Right ventricle myocardium inferior (tissue), 1 donor: ENCODE results near the gene DNLZ. TPM values are rescaled to one million over a fixed set of nuclear protein-coding genes. Genes with fewer than 3 reads are reported as not detected.
A peak's percentile ranks its signal among the peaks of the same experiment; 100 is the strongest.
"Not testable (repeated sequence)": the region's sequence is repeated elsewhere in the genome, so short reads cannot be mapped to it uniquely, and the experiment has no call there.

Experiments
- ATAC-seq: fragments of 200-7000 bp; cut with Tn5 transposase; one replicate; pipeline ENCODE4 v1.9.1; 2020; ENCODE audit warnings: mild to moderate bottlenecking, moderate library complexity
- DNase-seq: peaks from one replicate; pipeline ENCODE4 v3.0.0; 2021; ENCODE audit errors: missing footprints
- intact Hi-C: fragments of 100-400 bp; cut with DNase I; formaldehyde crosslinking; loops from one replicate; pipeline ENCODE4 v1.11.0; 2022
- total RNA-seq: library from RNA; stranded (reverse); fragmentation: NEBNext Ultra II Directional; extraction: Animal tissue kit (Norgen Biotek cat#: 25700); gene quantifications from one replicate; pipeline ENCODE4 v1.2.1, GENCODE V29; 2021
- donor health status: DM: no; HTN: yes; CAD: no; lungs with severe emphysema.

DNLZ gene
- total RNA-seq, 1 donor from 2014 or later: 40.6 TPM

GRCh38 chr9:136328011-136328621 is 35.4 kb downstream of the DNLZ start:
- DNase-seq (no peak), ATAC-seq (no peak)
- intact Hi-C loops: no loop called here

- peak; percentile 85 for DNase-seq
- intact Hi-C loops: no loop called here
- ATAC-seq: peak; percentile 15
Measured at GRCh38 chr9:136327304-136327974, 36.1 kb downstream of the DNLZ start, which contains the start of gene GPSM1. GPSM1 (plus strand) TSS chr9:136327539; CDS start chr9:136327696, 157 bp downstream.

DNA sequence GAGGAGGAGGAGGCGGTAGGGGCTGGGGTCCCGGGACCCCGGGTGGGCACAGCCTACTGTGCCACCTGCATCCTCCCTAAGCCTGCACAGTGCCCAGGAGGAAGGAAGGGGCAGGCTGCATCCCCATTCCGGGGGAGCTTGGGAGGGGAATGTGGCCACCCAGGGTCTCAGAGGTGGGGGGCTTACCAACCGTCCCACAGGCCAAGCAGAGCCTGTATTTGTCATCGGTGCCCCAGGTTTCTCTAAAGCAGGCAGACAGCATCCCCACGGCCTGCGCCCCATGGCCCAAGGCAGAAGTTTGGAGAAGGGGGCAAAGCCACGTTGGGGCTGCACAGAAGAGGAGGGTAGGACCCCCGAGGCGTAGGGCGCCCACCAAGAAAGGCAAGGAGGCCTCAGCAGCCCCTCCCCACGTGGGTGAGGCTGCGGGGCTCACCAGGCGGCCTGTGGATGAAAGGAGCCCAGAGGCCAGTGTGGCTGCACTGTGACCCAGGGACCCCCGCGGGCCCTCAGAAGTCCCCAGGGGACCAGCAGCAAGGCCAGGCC is 36.7 kb downstream of the DNLZ start:
- intact Hi-C loops: no loop called here
- DNase-seq (no peak), ATAC-seq (no peak)

DNA sequence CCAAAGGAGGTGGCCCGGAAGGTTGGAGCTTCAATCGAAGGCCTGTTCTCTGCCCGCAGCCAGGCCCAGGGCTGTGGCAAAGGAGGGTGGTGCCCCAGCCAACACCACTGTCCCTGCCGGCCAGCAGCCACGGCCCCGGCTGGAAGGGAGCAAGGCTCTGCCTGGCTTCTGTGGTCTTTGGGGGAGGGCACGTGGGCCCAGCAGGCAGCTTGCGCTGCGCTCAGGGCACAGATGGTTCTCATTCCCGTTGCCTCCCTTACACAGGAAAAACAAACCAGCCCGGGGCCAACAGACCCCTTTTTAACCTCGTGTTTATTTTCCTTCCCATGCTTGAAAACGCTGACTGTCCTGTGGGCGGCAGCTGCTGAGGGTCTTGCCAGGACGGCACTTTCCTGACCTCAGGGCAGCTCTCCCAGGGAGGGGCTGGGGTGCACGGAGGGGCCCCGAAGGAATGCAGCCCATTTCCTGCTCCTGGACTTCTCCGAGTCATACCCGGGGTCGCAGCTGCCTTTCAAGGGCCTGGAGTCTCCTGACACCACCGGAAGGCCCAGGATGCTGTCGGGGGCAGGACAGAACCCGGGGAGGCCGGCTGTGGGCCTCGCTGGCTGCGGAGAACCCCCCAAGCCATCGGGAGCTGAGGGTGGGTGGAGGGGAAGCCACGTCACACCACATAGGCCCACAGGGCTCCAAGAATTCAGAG is 37.3 kb downstream of the DNLZ start:
- DNase-seq (no peak), ATAC-seq (no peak)
- intact Hi-C loops: no loop called here

GRCh38 chr9:136325358-136325757 is 38.2 kb downstream of the DNLZ start:
- DNase-seq (no peak), ATAC-seq (no peak)
- intact Hi-C loops: no loop called here

DNA sequence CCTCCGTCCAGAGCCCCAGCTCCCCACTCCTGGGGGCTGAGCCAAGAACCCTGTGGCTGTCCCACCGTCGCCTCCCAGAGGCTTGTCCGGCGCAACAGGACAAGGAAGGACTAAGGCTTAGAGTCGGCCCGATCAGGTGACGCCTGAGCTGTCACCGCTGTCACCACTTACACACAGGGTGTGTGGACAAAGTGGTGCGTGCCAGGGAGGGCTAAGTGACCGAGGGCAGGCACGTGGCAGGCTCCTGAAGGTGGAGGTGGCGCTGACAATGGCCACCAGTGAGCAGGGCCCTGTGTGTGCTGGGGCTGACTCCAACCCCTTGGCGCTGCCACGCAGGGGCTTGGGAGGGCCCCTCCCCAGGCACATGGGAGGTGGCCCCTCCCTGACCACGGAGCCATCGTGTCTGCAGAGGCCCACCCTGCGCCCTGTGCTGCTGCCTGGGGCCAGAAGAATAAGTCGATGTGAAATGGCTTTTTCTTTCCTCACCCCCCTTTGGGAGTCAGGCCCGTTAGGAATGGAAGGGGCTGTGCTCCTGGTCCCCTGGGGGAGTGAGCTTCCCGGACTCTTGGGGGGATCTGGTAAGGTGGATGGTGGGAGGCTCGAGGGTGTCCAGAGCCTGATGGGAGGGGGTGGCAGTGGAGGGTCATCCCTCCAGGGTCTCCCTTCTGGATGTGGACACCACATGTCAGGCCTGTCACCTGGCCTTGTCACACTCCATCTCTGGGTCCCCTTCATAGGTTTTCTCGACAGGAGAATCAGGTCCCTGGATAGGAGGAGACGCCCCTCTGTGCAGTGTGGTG is 38.8 kb downstream of the DNLZ start:
- intact Hi-C loops: no loop called here
- DNase-seq (no peak), ATAC-seq (peak; percentile 75)

DNA sequence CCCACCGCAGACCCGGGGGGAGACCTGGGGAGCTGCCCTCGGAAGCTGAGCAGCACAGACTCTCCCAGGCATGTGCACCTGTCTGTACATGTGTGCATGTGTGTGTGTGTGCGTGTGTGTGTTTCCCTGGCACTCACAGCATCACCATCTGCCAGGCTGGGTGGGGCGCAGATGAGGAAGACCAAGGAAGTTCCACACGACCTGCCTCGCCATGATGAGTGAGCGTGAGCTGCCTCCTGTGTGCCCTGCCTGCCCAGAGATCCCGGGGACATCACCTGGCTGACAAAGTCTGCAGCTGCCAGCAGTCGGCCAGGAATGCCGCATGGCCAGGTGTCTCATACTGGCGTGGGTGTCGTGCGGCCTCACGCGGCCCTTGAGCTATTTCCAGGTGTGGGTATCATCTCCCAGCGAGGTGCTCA is 40.2 kb downstream of the DNLZ start:
- DNase-seq (no peak), ATAC-seq (no peak)
- intact Hi-C loops: no loop called here

DNA sequence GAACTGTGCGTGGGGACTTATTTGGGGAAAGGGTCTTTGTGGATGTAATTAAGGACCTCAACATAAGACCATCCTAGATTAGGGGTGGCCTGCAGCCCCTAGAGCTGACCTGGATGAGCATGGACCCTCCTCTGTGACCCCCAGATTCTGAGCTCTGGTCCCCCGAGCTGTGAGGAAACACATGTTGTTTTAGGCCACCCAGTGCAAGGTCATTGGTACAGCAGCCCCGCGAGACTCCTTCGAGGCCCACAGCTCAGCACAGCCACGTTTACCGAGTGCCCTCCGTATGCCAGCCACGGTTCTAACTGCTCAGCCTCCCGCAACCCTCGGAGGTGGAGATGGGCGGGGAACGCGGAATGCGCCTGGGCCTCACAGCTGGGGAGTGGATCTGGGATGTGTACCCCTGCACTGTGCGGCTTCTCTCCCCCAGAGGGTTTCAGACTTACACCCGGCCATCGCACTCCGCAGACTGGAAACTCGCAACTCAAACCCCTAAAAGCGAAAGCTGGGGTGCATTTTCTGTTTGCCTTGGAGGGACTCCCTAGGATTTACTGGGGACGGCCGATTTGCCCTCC is 40.7 kb downstream of the DNLZ start:
- DNase-seq: no peak
- no peak for ATAC-seq
- intact Hi-C loops: no loop called here

- no peak for ATAC-seq
- intact Hi-C loops: no loop called here
- peak; percentile 22 for DNase-seq
Measured at GRCh38 chr9:136321561-136321960, 42.0 kb downstream of the DNLZ start.

- DNase-seq, intact Hi-C loops, ATAC-seq: not testable (repeated sequence)
Measured at GRCh38 chr9:136320972-136321371, 42.6 kb downstream of the DNLZ start.

DNA sequence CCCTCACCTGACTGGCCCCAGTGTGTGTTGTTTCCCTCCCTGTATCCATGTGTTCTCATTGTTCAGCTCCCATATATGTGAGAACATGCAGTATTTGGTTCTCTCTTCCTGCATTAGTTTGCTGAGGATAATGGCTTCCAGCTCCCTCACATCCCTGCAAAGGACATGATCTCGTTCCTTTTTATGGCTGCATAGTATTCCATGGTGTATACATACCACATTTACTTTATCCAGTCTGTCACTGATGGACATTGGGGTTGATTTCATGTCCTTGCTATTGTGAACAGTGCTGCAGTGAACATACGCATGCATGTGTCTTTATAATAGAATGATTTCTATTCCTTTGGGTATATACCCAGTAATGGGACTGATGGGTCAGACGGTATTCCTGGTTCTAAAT is 43.6 kb downstream of the DNLZ start:
- intact Hi-C loops, ATAC-seq, DNase-seq: not testable (repeated sequence)

DNA sequence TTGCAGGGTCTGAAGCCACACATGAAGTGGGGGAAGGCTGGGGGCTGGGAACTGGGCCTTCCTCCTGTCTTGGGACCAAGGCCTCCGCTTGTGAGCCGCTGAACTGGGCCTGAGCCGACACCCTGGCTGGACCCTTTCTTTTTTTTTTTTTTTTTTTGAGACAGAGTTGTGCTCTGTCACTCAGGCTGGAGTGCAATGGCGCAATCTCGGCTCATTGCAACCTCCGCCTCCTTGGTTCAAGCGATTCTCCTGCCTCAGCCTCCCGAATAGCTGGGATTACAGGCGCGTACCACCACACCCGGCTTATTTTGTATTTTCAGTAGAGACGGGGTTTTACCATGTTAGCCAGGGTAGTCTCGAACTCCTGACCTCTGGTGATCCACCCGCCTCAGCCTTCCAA is 44.3 kb downstream of the DNLZ start:
- ATAC-seq, intact Hi-C loops, DNase-seq: not testable (repeated sequence)

- DNase-seq: peak; percentile 56
- intact Hi-C loops: no loop called here
Measured at GRCh38 chr9:136318776-136319241, 44.7 kb downstream of the DNLZ start.

GRCh38 chr9:136318111-136318775 is 45.3 kb downstream of the DNLZ start:
- intact Hi-C loops: no loop called here
- ATAC-seq: no peak
- no peak for DNase-seq

More at GRCh38 chr9:136318776-136319241, 44.7 kb downstream of the DNLZ start:
- no peak for ATAC-seq

DNA sequence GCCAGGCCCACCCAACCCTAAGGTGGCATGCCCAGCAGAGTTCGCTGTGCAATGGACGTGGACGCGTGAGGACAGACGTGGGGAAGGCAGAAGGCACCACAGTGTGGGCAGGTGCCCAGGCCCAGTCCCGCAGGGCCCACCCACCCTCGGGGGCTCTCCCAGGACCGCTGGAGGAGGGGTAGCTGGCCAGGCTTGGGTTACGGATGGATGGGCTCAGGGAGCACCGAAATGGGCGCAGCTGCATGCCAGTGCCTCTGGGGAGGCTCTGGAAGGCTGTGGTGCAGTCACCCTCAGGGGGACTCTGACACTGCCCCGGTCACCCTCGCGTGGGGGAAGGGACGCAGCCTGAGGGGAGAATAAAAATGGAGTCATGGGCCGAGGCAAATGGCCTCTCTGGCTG is 45.8 kb downstream of the DNLZ start:
- intact Hi-C loops: no loop called here
- no peak for ATAC-seq
- DNase-seq: no peak

GRCh38 chr9:136316896-136317676 is 46.5 kb downstream of the DNLZ start:
- intact Hi-C loops: no loop called here
- ATAC-seq (no peak), DNase-seq (no peak)

GRCh38 chr9:136316271-136316751 is 47.2 kb downstream of the DNLZ start:
- intact Hi-C loops: no loop called here
- no peak for DNase-seq
- ATAC-seq: no peak
